ENCODE results near the gene PBLD. TPM values are rescaled to one million over a fixed set of nuclear protein-coding genes. Genes with fewer than 3 reads are reported as not detected.

Gene PBLD
- total RNA-seq, 4 donors from 2014 or later, result 0.88 to 14.0 (median 7.1) TPM

GRCh38 chr10:68346774-68347173, 14.0 kb upstream of the PBLD start:
- Histone ChIP-seq H3K36me3 (no peaks in the 10 kb centered on the region), H3K27me3 (no peaks in the 10 kb centered on the region), H3K4me1 (no peaks in the 10 kb centered on the region), H3K9me3 (no peaks in the 10 kb centered on the region), H3K4me3 (no peak overlapping the region), H3K27ac (no peak overlapping the region)
- intact Hi-C loops (cut with DNase I; ENCODE audit: low total_unique reads), result no loop called here
- no peak for TF ChIP-seq POLR2A (IDR thresholded peaks at IDR 0.05)
- TF ChIP-seq CTCF (IDR thresholded peaks at IDR 0.05), result no peak
- no peak for DNase-seq

- no peak for TF ChIP-seq POLR2A (IDR thresholded peaks at IDR 0.05)
- TF ChIP-seq CTCF (IDR thresholded peaks at IDR 0.05), result no peak
- Histone ChIP-seq H3K4me1 (no peaks in the 10 kb centered on the region), H3K27ac (no peak overlapping the region), H3K4me3 (no peak overlapping the region), H3K27me3 (no peaks in the 10 kb centered on the region), H3K36me3 (no peaks in the 10 kb centered on the region), H3K9me3 (no peaks in the 10 kb centered on the region)
- no peak for DNase-seq
- intact Hi-C loops (cut with DNase I; ENCODE audit: low total_unique reads), result no loop called here
Observed at GRCh38 chr10:68345621-68346020, 12.9 kb upstream of the PBLD start.

GRCh38 chr10:68342909-68343516, 10.3 kb upstream of the PBLD start:
- H3K36me3 ChIP-seq, result no peaks in the 10 kb centered on the region

GRCh38 chr10:68340358-68341080, 7.8 kb upstream of the PBLD start:
- Histone ChIP-seq H3K9me3 (no peaks in the 10 kb centered on the region), H3K27me3 (no peaks in the 10 kb centered on the region), H3K27ac (no peak overlapping the region), H3K4me1 (peaks cover 0 to 4% of the 10 kb centered on the region in 2 donors), H3K36me3 (no peaks in the 10 kb centered on the region), H3K4me3 (no peak overlapping the region)
- intact Hi-C loops (cut with DNase I; ENCODE audit: low total_unique reads), result no loop called here
- DNase-seq, result no peak
- TF ChIP-seq POLR2A (IDR thresholded peaks at IDR 0.05), result no peak
- TF ChIP-seq CTCF (IDR thresholded peaks at IDR 0.05), result no peak

More at GRCh38 chr10:68342909-68343516, 10.3 kb upstream of the PBLD start:
- Histone ChIP-seq H3K9me3 (no peaks in the 10 kb centered on the region), H3K27ac (no peak overlapping the region), H3K4me3 (no peak overlapping the region), H3K4me1 (peaks cover 0 to 4% of the 10 kb centered on the region in 2 donors), H3K27me3 (no peaks in the 10 kb centered on the region)
- TF ChIP-seq CTCF (IDR thresholded peaks at IDR 0.05) (no peak), POLR2A (IDR thresholded peaks at IDR 0.05) (no peak)
- DNase-seq, result no peak
- intact Hi-C loops (cut with DNase I; ENCODE audit: low total_unique reads), result no loop called here

- H3K4me1 ChIP-seq, result peaks cover 0 to 4% of the 10 kb centered on the region in 2 donors
- no peak for DNase-seq
Observed at GRCh38 chr10:68336754-68337351, 4.1 kb upstream of the PBLD start.

More at GRCh38 chr10:68336754-68337351, 4.1 kb upstream of the PBLD start:
- Histone ChIP-seq H3K4me3 (peak overlapping the region in 1 of 2 donors; percentile 1), H3K27ac (no peak overlapping the region), H3K36me3 (no peaks in the 10 kb centered on the region), H3K27me3 (no peaks in the 10 kb centered on the region), H3K9me3 (no peaks in the 10 kb centered on the region)
- TF ChIP-seq POLR2A (IDR thresholded peaks at IDR 0.05), result no peak
- no peak for TF ChIP-seq CTCF (IDR thresholded peaks at IDR 0.05)
- intact Hi-C loops (cut with DNase I; ENCODE audit: low total_unique reads), result no loop called here
